GM12874 (cell line): ENCODE measurements around the gene ADAMTSL3.

Experiments used
- TF ChIP-seq, protein P1 (sequence below): IDR thresholded peaks from 2 replicates; pipeline ENCODE4 v1.5.1; 2011; ENCODE audit warnings: low read depth, mild to moderate bottlenecking, control low read depth, low read length, moderate library complexity; ENCODE audit not compliant: insufficient read depth

ADAMTSL3 gene

DNA sequence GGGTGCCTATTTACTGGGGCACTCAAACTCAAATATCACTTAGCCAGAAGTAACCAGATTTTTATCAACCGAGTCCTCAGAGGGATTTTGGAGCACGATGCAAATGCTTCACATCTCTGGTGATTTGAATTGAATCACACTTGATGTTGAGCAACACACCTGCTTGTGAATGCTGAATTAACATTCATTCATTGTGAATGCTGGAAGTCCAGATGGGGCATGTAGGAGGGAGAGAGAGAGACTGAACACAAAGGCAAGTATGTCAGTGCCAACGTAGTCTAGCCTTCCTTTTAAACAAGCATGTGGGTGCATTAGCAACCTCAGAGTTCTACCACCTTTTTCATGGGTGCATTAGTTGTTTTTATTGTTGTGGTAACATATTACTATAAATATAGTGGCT is 156.2 kb downstream of the ADAMTSL3 start:
- TF ChIP-seq, protein P1, sequence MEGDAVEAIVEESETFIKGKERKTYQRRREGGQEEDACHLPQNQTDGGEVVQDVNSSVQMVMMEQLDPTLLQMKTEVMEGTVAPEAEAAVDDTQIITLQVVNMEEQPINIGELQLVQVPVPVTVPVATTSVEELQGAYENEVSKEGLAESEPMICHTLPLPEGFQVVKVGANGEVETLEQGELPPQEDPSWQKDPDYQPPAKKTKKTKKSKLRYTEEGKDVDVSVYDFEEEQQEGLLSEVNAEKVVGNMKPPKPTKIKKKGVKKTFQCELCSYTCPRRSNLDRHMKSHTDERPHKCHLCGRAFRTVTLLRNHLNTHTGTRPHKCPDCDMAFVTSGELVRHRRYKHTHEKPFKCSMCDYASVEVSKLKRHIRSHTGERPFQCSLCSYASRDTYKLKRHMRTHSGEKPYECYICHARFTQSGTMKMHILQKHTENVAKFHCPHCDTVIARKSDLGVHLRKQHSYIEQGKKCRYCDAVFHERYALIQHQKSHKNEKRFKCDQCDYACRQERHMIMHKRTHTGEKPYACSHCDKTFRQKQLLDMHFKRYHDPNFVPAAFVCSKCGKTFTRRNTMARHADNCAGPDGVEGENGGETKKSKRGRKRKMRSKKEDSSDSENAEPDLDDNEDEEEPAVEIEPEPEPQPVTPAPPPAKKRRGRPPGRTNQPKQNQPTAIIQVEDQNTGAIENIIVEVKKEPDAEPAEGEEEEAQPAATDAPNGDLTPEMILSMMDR: no peak

DNA sequence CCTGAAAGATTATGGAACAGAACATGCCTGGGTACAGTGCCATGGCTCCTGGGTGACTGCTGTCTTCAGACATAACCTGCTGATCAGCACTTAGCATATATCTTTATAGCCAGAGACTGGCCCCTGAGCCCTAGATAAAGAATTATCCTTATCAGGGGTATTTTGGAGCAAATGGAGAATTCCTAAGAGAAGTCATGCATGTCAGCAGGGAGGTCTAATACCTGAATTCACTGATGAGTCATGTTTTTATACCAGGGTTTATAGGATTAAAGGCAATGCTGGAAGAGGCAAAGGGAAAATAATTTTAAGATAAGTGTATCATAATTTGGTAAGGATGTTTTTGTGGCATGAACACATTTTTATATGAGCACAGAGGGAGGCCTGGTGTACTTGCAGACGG is 159.8 kb downstream of the ADAMTSL3 start:
- TF ChIP-seq, protein P1: no peak

DNA sequence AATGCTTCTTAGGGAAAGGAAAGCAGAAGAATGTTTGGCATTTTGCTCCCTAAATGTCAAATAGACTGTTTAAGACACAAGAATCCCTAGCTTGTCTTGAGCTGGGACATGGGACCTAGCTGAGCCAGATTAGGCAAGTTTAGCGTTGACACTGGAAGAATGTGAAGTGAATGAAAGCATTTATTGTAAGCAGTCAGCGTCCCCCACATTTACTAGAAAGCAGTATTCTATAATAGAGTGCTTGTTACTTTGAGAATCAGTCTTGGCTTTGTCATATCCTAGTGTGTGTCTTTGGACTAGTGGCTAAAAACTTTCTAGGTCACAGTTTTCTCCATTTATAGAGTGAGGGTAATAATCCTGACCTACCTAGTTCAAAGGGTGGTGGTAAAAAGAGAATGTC is 161.6 kb downstream of the ADAMTSL3 start:
- TF ChIP-seq, protein P1: no peak

DNA sequence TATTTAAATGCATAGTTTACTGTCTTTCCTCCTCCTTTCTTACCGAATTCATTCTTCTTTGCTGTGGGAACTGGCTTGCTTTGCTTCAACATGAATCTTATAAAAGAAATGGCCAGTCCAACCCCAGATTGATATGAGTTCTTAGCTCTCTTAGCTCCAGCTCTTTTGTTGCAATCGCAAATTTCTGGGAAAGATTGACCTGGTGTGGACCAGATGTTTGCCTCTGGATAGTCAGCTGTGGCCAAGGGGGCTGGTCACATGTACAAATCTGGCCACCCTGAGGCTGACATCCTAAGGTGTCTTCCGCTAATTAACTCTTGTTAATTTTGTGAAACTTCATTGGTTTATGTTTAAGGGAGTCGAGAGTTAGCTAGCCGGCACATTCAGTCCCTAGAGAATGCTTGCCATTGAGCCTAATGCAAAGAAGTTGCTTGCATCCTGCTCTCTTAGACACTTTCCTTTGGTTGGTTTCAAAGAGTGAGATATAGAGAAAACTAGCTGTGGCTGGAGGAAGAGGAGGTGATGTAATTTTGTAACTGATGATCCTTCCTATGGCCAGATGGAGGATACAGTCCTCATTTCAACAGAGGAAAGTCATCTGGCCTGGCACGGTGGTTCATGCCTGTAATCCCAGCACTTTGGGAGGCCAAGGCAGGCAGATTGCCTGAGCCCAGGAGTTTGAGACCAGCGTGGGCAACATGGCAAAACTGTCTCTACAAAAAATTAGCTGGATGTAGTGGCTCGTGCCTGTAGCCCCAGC is 162.4 kb downstream of the ADAMTSL3 start:
- TF ChIP-seq, protein P1: no peak

DNA sequence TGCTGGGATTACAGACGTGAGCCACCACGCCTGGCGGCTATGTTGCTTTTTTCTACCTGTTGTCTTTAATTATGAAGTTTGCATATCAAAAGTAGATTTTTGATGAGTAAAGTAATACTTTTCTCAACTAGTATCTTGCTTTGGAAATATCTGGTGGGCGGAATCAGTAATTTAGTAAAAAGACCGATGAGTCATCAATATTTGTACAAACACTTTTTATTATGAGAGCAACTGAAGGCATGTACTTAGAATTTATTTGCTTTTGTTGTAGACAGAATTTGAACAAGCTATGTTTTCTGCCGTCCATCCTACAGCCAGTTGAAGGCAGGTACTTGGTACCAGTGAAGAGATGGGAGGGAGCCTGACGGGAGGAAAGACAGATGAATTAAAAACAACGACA is 164.7 kb downstream of the ADAMTSL3 start:
- TF ChIP-seq, protein P1: no peak

DNA sequence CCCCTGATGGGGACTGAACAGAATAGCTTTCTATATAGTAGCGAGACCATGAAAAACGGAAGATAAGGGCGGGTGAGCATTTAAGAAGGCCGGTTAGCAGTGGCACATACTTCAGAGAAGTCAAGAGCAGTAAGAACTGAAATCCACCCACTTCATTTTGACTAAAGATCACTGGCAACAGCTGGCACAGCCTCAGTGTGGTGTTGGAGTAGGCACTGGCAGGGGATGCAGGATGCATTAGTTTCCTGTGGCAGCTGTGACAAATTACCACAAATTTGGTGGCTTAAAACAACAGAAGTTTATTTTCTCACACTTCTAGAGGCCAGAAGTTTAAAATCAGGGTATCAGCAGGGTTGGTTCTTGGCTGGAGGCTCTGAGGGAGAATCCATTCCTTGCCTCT is 176.5 kb downstream of the ADAMTSL3 start:
- TF ChIP-seq, protein P1: no peak

DNA sequence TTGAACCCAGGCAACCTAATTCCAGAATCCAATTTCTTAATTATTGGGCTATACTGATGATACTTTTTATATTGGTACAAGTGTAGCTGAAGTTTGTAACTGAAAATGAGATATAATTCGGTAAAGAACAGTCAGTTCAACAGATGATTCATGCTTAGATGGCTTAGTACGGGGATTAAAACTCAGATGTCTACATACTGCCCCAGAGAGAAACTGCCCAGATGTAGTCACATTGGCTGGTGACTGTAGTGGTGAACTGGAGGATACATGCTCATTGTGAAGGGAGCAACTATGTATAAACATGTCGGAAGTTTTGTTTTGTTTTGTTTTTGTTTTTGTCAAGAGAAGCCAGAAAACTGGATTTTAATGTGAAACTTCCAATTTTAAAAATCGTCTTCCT is 179.6 kb downstream of the ADAMTSL3 start:
- TF ChIP-seq, protein P1: no peak
